Suppressor macrophage treated with lipopolysaccharide for 1 hour (primary cell): ENCODE data around the gene RREB1.

ENCODE experiments used
- DNase-seq, 3 donors: peaks; one replicate each; pipeline ENCODE4 v3.0.0-alpha.2; 2020 to 2022

The RREB1 gene

GRCh38 chr6:7197747-7198146, 90.0 kb downstream of the RREB1 start:
- DNase-seq: no peak

DNA sequence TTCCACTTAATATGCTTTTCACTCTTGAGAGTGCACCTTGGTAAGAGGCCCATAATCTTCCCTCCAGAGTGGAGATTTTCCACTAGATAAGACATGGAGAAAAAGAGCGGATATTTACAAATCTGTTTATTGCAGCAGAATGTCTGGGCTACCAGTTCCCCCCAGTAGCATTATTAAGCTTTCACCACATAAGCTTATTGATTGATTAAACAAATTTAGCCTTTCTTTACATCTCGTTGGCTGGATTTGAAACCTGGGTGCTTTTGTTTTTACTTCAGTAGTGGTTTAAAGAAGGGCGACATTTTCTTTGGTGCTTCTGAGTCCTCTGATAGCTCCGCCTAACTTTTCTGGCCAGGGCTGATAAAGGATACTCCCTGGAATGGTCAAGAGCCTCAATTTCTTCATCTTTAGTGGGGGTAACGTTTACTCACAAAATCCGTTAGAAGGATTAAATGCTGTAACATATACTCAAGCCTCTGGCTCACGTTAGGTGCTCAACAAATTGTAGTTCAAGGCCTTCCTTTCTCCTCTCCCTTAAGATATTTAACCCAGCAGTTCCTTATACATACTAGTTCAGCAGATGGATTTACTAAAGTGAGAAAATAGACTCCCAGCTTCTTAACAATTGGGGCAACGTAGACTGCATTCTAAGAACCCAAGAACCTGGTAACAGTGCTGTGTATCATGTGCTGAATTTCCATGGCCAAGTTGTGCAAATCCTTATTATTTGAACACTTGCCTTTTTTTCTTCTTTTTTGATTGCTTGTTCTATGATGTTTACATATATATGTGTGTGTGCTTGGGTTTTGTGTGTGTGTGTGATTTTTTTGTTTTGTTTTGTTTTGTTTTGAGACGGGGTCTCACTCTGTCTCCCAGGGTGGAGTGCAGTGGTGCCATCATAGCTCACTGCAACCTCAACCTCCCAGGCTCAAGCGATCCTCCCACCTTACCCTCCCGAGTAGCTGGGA, 91.4 kb downstream of the RREB1 start:
- DNase-seq: no peak

DNA sequence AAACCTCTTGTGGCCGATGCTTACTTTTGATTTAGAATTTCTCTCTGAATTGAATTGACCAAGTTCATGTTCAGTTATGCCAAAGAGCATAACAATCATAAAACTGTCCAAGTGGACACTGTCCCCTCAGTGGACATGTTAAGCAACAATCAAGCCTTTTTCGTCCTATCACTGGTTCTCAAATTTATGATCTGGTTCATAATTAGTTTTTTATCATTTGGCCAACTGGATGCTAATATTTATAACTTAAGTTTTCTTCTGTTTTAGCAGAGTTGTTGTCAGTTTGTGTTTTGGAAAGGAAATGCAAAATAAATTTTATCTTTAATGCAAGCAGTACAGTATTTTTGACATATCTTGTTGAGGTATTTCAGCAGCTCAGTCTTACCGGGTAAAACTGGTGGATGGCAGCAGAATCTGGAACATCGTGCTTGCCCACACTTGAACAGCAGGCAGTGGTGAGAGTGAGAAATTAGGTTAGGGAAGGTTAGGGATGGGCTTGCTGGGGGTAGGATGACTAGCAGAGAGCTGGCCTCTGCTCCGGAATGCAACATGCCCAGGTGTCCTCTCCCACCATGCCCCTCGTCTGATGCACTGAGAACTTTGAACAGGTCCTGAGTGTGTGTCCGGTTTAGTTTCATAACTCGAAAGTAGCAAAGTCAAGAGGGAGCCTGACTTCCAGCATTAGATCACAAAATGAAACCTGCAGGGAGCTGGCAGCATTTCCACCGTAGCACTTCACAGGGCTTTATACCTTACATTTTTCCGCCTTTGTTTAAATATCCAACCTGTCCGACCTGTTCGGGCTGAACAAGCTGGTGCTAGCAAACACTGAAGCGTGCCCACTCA, 93.1 kb downstream of the RREB1 start:
- no peak for DNase-seq

DNA sequence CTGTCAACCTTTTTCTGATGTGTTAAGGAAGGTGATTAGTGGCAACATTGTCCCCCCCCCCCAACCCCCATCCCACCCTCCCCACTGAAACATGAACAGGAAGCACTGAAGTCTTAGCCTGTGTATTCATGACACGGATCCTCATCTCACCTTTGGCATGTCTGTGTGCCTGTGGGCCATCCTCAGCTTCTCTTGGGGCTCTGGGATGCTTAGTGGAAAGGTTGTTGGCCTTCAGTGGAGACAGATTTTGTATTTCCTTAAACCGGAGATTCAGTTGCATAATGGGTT, 93.6 kb downstream of the RREB1 start:
- DNase-seq: no peak

DNA sequence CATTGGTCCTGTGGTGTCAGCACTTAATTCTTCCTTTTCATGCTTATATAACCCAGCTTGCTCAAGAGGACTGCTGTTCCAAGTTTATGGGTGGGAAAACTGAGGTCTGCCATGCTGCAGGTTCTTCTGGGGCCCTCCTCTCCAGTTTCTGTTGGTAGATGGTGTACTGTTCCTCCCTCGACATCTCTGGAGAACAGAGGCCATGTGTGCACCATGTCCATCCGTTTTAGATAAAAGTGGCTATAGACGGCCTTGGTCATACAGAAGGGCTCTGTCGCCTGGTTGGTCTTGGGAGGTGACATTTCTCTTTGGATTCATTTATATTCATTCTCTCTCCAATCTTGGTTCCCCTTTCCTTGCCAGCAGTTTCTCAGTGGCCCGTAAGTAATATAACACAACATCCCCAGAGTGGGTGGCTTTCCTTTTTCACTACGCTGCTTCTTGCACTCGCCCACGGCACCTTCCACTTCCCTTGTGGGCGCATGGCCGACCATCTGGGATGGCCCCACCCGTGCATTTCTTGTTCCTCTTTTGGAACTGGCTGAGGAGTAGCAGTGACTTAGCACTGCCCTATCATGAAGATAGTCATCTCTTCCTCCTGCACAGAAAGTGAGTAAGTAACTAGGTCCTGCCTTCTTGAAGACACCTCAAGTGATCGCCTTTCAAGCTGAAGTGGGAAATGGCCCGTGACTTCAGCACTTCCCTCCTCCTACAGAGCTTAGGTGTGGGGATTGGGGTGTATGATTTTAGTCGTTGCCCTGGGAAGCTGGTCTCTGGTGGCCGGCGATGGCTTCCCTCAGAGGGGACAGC, 94.2 kb downstream of the RREB1 start:
- DNase-seq: peak; percentile 98 to 100 (median 99)

DNA sequence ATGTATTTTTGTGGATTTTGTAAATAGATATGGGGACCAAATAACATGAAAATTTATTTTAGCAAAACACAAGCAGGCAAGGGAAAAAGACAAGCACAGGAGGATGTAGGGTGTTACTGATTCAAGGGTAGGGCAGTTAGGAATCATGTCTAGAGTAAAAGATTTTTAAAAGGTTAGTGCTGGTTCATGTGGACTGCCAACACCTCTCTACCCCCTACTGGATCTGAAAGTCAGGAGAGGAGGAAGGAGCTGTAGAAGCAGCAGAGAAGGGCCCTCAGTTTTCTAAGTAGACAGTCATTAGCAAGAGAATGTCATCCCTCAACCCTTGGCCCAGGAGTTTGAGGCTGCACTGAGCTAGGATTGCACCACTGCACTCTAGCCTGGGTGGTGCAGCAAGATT, 95.2 kb downstream of the RREB1 start:
- DNase-seq: no peak

- DNase-seq: no peak
Measured at GRCh38 chr6:7203939-7204338, 96.2 kb downstream of the RREB1 start.

- DNase-seq: no peak
Measured at GRCh38 chr6:7204726-7205125, 97.0 kb downstream of the RREB1 start.

- peak; percentile 49 to 65 (median 57) for DNase-seq
Measured at GRCh38 chr6:7207720-7208119, 100.0 kb downstream of the RREB1 start.

- DNase-seq: no peak
Measured at GRCh38 chr6:7213416-7213815, 105.7 kb downstream of the RREB1 start.

DNA sequence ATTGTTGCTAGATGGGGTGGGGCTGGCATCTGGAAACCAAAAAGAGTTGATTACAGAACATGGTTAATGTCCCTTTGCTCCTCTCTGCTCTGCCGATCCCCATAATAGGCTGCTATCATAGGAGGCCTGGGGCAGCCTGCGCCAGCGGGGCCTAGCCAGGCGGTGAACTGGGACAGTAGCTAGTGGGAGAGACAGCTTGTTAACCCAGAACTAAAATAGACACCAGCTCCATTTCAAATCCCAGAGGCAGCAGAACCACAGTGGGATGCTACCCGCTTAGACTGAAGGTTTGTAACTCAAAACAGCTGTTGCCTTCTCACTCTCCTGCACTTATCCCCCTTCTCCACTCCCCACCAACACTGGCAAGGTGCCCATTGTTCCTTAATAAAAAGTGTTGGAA, 106.7 kb downstream of the RREB1 start:
- DNase-seq: no peak

GRCh38 chr6:7215131-7215530, 107.4 kb downstream of the RREB1 start:
- DNase-seq: no peak

DNA sequence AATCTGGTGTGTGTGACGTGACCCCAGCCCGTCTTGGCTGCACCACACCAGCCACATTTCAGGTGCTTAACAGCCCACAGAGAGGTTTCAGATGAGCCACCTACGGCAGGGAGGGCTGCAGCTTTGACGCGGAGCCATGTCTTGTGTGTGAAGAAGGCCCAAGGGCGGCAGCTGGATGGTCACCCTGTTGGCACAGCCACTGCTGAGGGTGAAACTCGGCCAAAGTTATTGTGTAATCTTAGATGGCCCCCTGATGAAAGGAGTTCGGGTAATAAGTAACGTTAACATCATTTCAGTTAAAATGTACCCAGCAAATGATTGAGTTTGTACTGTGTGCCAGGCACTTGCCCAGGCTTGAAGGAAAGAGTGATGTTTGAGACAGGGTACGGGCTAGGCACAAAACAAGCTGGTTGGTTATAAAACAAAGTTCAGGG, 108.1 kb downstream of the RREB1 start:
- no peak for DNase-seq

- DNase-seq: no peak
Measured at GRCh38 chr6:7216941-7217621, 109.3 kb downstream of the RREB1 start.

DNA sequence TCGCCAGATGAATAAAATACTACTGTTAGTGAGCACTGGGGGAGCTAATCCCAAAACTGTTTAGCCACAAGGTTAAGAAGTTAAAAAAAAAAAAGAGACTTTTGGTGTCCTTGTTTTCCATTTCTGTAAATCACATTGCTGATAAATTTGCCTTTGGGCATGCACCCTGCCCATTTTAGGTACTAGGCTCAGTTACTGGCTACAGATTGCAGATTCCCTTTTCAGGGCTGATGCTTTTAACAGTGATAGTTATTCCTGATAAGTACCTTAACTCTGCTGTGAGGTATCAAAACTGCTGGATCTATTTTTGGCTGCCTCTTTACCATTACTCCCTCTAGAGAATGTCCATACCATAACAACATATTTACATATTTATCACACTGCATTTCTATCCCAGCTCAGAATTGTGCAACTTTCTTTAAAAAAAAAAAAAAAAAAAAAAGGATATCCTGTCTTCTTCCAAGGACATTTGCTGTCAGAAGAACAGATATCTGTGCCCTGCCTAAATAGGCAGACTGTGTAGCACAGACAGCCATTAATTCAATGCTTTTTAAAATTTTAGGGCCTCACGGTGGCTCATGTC, 110.7 kb downstream of the RREB1 start:
- peak in 1 of 3 donors; percentile 49 for DNase-seq

- peak; percentile 76 to 82 (median 80) for DNase-seq
Measured at GRCh38 chr6:7219310-7219709, 111.5 kb downstream of the RREB1 start.

DNA sequence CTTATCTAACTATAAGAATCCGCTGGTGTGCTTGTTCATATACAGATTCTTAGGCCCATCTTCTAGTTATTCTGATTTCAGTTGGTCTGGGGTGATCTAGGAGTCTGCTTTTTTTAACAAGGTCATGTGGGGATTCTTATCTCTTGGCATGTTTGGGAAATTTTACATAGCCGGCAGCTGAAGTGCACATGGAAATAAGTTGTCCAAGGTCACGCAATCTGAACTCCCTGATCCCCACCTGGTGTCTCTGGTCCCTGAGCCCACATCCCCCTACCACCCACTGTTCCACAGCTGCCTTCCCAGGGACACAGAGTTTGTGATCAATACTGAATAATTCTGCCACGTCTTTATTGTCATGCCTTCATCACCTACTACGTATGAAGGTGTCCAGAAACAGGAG, 114.4 kb downstream of the RREB1 start:
- no peak for DNase-seq

GRCh38 chr6:7224731-7225130, 117.0 kb downstream of the RREB1 start:
- DNase-seq: no peak

GRCh38 chr6:7228662-7229375, 121.1 kb downstream of the RREB1 start:
- DNase-seq: no peak

- no peak for DNase-seq
Measured at GRCh38 chr6:7229376-7230326, 121.9 kb downstream of the RREB1 start.
